ENCODE results near the gene RAB28.
"Not testable (repeated sequence)": the region's sequence is repeated elsewhere in the genome, so short reads cannot be mapped to it uniquely, and the experiment has no call there.

The RAB28 gene

GRCh38 chr4:13396161-13396560 lies 88.0 kb downstream of the RAB28 start:
- H3K4me3 ChIP-seq (ENCODE audit: low read depth, low read length, poor library complexity, severe bottlenecking) = no peak overlapping the region
- no peaks in the 10 kb centered on the region for H3F3A ChIP-seq (ENCODE audit: insufficient read depth, low read length)
- H2AFZ ChIP-seq (ENCODE audit: low read length) = no peak overlapping the region
- no peaks in the 10 kb centered on the region for H4K20me1 ChIP-seq (ENCODE audit: insufficient read depth, low read length)
- no peak for TF ChIP-seq CTCF (IDR thresholded peaks at IDR 0.05; ENCODE audit: low read length)
- TF ChIP-seq EZH2 (IDR thresholded peaks at IDR 0.05; ENCODE audit: borderline replicate concordance, low read length) = no peak
- H3K9me3 ChIP-seq (ENCODE audit: low read length) = no peaks in the 10 kb centered on the region
- H3K79me2 ChIP-seq (ENCODE audit: insufficient read depth, low read length) = no peaks in the 10 kb centered on the region
- no peak overlapping the region for H3K4me2 ChIP-seq (ENCODE audit: low read length)
- no peak overlapping the region for H3K9ac ChIP-seq (ENCODE audit: low read length)
- H3K36me3 ChIP-seq (ENCODE audit: insufficient read depth, low read length) = no peaks in the 10 kb centered on the region
- H3K4me1 ChIP-seq (ENCODE audit: insufficient read depth, low read length, severe bottlenecking) = no peaks in the 10 kb centered on the region
- no peaks in the 10 kb centered on the region for H3K27me3 ChIP-seq (ENCODE audit: insufficient read depth, low read length)
- no peak overlapping the region for H3K27ac ChIP-seq (ENCODE audit: low read depth, low read length, poor library complexity, severe bottlenecking)
- no peaks in the 10 kb centered on the region for H3K9me2 ChIP-seq (ENCODE audit: low read depth, low read length)

GRCh38 chr4:13389901-13390300 lies 94.2 kb downstream of the RAB28 start:
- not testable (repeated sequence) for H3F3A ChIP-seq (ENCODE audit: insufficient read depth, low read length); H3K4me2 ChIP-seq (ENCODE audit: low read length); H3K4me1 ChIP-seq (ENCODE audit: insufficient read depth, low read length, severe bottlenecking); H3K9me3 ChIP-seq (ENCODE audit: low read length); H3K36me3 ChIP-seq (ENCODE audit: insufficient read depth, low read length); H2AFZ ChIP-seq (ENCODE audit: low read length); H3K27me3 ChIP-seq (ENCODE audit: insufficient read depth, low read length); H3K9ac ChIP-seq (ENCODE audit: low read length); H3K27ac ChIP-seq (ENCODE audit: low read depth, low read length, poor library complexity, severe bottlenecking); H3K4me3 ChIP-seq (ENCODE audit: low read depth, low read length, poor library complexity, severe bottlenecking); H4K20me1 ChIP-seq (ENCODE audit: insufficient read depth, low read length); H3K79me2 ChIP-seq (ENCODE audit: insufficient read depth, low read length); H3K9me2 ChIP-seq (ENCODE audit: low read depth, low read length)

GRCh38 chr4:13386405-13387107 lies 97.6 kb downstream of the RAB28 start:
- no peak overlapping the region for H3K4me3 ChIP-seq (ENCODE audit: low read depth, low read length, poor library complexity, severe bottlenecking)
- no peaks in the 10 kb centered on the region for H3K36me3 ChIP-seq (ENCODE audit: insufficient read depth, low read length)
- no peak overlapping the region for H3K9ac ChIP-seq (ENCODE audit: low read length)
- no peaks in the 10 kb centered on the region for H3K4me1 ChIP-seq (ENCODE audit: insufficient read depth, low read length, severe bottlenecking)
- no peaks in the 10 kb centered on the region for H3F3A ChIP-seq (ENCODE audit: insufficient read depth, low read length)
- no peaks in the 10 kb centered on the region for H3K9me2 ChIP-seq (ENCODE audit: low read depth, low read length)
- H3K27ac ChIP-seq (ENCODE audit: low read depth, low read length, poor library complexity, severe bottlenecking) = no peak overlapping the region
- H2AFZ ChIP-seq (ENCODE audit: low read length) = no peak overlapping the region
- H3K27me3 ChIP-seq (ENCODE audit: insufficient read depth, low read length) = no peaks in the 10 kb centered on the region
- H3K79me2 ChIP-seq (ENCODE audit: insufficient read depth, low read length) = no peaks in the 10 kb centered on the region
- no peaks in the 10 kb centered on the region for H4K20me1 ChIP-seq (ENCODE audit: insufficient read depth, low read length)
- no peaks in the 10 kb centered on the region for H3K9me3 ChIP-seq (ENCODE audit: low read length)
- TF ChIP-seq CTCF (IDR thresholded peaks at IDR 0.05; ENCODE audit: low read length) (no peak), EZH2 (IDR thresholded peaks at IDR 0.05; ENCODE audit: borderline replicate concordance, low read length) (no peak)
- no peak overlapping the region for H3K4me2 ChIP-seq (ENCODE audit: low read length)

GRCh38 chr4:13384055-13384454 lies 100.1 kb downstream of the RAB28 start:
- H3K79me2 ChIP-seq (ENCODE audit: insufficient read depth, low read length) = no peaks in the 10 kb centered on the region
- H4K20me1 ChIP-seq (ENCODE audit: insufficient read depth, low read length) = no peaks in the 10 kb centered on the region
- H3K9ac ChIP-seq (ENCODE audit: low read length) = no peak overlapping the region
- no peaks in the 10 kb centered on the region for H3K4me1 ChIP-seq (ENCODE audit: insufficient read depth, low read length, severe bottlenecking)
- no peaks in the 10 kb centered on the region for H3K36me3 ChIP-seq (ENCODE audit: insufficient read depth, low read length)
- H3K9me3 ChIP-seq (ENCODE audit: low read length) = no peaks in the 10 kb centered on the region
- H3K4me2 ChIP-seq (ENCODE audit: low read length) = no peak overlapping the region
- no peak overlapping the region for H3K4me3 ChIP-seq (ENCODE audit: low read depth, low read length, poor library complexity, severe bottlenecking)
- TF ChIP-seq CTCF (IDR thresholded peaks at IDR 0.05; ENCODE audit: low read length) (no peak), EZH2 (IDR thresholded peaks at IDR 0.05; ENCODE audit: borderline replicate concordance, low read length) (no peak)
- H3F3A ChIP-seq (ENCODE audit: insufficient read depth, low read length) = no peaks in the 10 kb centered on the region
- no peak overlapping the region for H2AFZ ChIP-seq (ENCODE audit: low read length)
- H3K9me2 ChIP-seq (ENCODE audit: low read depth, low read length) = no peaks in the 10 kb centered on the region
- H3K27ac ChIP-seq (ENCODE audit: low read depth, low read length, poor library complexity, severe bottlenecking) = no peak overlapping the region
- no peaks in the 10 kb centered on the region for H3K27me3 ChIP-seq (ENCODE audit: insufficient read depth, low read length)
